Measurements from ENCODE around the gene GANAB.

DNA sequence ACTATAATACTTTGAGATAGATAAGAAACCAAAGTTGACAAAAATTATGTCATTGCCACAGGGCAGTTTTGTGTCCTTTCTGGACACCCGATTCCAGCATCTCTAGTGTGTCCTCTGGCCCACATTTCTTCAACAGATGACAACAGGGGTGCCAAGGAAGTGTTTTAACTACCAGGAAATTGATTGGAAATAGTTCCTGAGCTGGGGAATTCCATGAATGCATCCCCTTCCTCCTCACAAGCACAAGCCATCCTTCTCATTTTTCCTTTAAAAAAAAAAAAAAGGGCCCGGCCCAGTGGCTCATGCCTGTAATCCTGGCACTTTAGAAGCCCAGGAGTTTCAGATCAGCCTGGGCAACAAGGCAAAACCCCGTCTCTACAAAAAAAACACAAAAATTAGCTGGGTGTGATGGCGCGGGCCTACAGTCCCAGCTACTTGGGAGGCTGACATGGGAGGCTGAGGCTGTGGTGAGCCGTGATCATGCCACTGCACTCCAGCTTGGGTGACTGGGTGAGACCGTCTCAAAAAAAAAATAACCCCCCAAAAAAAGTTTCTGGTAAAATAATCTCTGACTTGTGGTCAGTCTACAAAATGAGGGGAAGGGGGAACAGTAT lies 23.8 kb downstream of the GANAB start:
- TF ChIP-seq, protein P1, sequence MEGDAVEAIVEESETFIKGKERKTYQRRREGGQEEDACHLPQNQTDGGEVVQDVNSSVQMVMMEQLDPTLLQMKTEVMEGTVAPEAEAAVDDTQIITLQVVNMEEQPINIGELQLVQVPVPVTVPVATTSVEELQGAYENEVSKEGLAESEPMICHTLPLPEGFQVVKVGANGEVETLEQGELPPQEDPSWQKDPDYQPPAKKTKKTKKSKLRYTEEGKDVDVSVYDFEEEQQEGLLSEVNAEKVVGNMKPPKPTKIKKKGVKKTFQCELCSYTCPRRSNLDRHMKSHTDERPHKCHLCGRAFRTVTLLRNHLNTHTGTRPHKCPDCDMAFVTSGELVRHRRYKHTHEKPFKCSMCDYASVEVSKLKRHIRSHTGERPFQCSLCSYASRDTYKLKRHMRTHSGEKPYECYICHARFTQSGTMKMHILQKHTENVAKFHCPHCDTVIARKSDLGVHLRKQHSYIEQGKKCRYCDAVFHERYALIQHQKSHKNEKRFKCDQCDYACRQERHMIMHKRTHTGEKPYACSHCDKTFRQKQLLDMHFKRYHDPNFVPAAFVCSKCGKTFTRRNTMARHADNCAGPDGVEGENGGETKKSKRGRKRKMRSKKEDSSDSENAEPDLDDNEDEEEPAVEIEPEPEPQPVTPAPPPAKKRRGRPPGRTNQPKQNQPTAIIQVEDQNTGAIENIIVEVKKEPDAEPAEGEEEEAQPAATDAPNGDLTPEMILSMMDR (IDR thresholded peaks at IDR 0.05; ENCODE audit: insufficient read depth, low read depth, low read length), result no peak
- TF ChIP-seq EZH2 (IDR thresholded peaks at IDR 0.05; ENCODE audit: insufficient read depth, low read length), result no peak
